Measurements from ENCODE around the gene INSC.
"Not testable (repeated sequence)": the region's sequence is repeated elsewhere in the genome, so short reads cannot be mapped to it uniquely, and the experiment has no call there.

INSC gene, protein sequence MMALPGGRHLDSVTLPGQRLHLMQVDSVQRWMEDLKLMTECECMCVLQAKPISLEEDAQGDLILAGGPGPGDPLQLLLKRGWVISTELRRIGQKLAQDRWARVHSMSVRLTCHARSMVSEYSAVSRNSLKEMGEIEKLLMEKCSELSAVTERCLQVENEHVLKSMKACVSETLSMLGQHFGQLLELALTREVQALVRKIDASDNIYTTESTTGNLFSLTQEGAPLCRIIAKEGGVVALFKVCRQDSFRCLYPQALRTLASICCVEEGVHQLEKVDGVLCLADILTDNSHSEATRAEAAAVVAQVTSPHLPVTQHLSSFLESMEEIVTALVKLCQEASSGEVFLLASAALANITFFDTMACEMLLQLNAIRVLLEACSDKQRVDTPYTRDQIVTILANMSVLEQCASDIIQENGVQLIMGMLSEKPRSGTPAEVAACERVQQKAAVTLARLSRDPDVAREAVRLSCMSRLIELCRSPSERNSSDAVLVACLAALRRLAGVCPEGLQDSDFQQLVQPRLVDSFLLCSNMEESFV

DNA sequence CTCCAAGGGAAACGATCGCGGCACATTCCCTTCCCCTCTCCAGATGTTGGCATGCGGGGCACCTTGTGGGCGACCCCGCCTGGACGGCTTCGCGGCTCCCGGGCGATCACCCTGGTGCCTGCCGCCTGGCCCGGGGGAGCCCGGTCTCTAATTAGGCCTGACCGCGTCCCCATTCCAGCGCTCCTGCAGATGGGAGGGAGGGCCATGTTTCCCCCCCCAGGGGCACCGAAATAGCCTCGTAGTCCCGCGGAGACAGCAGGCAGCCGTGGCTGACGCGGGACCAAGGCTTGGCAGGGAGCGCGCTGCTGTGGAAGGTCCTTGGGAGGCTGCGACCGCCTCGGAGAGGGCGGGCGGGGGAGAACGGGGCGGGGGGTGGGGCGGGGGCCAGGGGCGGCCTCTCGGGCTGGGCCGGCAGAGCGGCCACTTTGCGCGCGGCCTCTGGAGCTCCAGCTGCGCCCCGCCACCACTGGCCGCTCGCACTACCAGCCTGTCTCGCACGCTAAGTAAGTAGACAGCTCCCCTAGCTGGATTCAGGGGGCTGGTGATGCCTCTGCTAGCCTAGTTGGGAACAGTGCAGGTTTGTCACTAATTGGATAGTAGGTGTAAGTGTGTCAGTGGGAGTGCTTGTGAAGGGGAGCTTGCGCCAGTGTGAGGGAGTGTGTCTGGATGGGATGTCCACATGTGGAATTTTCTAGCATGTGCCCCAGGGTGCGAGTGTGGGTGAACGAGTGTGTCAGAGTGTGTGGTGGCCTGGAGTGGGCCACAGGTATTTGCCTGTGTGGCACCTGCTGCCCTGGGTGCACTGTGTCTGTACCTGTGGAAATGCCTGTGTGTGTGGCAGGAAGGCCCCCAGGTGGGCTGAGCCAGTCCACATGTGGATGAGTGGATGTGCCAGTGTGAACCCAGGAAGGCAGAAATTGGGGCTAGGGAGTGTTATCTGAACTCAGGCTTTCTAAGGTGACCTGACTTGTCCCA, at the start of gene INSC:
Gene INSC (plus strand): TSS at position 423 of the 975 bp plus-strand sequence. CDS start 34,252 bp downstream, outside the sequence.
- DNase-seq (ENCODE audit: low read depth in 2 of 2, low spot score in 1 of 2) = no peak

- DNase-seq (ENCODE audit: low read depth in 2 of 2, low spot score in 1 of 2) = not testable (repeated sequence)
Observed at GRCh38 chr11:15069751-15070150, 45.0 kb upstream of the INSC start.

DNA sequence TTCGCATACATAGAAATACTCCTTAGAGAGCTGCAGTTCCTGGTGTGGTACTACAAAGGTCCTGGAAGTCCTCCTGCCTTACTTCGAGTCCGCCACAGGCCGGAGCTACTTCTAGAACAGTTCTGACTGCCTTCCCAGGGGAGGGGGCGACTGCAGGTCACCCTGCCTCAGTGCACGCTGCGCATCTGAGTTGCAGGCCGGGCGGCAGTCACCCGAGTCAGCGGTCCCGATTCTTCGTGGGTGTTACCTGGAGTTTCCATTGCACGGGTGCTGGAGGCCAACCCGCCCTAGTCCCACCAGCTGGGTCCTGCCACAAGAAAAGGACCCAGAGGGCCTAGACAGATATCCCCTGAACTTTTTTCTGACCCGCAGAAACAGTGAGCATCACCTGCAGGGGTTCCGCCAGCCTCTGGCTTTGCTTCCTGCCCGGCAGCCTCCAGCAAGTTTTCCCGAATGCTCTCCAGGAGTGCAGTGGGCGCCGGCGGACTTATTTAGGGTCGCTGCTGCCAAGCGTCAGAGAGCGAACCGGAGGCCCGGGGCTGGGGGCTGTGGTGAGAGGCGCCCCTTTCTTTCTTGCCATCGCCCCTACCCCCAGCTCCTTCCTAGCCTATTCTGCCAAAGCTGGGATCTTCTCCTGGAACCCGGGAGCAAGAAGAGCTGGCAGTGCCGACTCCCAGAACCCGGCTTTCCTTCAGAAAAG, 43.0 kb upstream of the INSC start:
- DNase-seq (ENCODE audit: low read depth in 2 of 2, low spot score in 1 of 2) = no peak

DNA sequence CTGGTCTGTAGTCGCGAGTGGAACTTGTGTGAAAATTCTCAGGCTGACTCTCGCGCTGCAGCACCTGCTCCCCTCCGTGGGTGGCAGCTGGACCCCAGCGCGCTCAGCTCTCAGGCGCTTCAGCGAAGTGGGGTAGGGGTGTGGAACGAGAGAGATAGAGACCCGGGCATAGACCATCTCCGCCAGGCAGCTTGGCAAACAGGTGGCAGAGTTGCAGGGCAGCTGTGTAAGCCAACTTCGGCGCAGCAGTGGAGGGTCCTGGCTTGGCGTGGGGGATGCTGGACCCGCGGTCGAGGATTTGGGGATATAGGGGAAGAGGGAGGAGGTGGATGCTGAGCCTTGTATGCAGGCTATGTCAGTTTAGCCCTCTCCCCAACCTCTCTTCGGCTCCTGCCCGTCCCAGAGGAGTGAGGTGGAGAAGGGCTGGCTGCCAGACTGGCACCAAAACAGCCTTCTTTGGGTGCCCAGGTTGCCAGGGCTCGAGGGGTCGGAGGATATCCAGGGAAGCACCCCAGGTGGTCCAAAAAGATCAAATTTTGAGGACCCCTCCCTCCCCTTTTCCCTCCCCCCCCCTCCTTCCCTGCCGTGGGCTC, 42.1 kb upstream of the INSC start:
- no peak for DNase-seq (ENCODE audit: low read depth in 2 of 2, low spot score in 1 of 2)

DNA sequence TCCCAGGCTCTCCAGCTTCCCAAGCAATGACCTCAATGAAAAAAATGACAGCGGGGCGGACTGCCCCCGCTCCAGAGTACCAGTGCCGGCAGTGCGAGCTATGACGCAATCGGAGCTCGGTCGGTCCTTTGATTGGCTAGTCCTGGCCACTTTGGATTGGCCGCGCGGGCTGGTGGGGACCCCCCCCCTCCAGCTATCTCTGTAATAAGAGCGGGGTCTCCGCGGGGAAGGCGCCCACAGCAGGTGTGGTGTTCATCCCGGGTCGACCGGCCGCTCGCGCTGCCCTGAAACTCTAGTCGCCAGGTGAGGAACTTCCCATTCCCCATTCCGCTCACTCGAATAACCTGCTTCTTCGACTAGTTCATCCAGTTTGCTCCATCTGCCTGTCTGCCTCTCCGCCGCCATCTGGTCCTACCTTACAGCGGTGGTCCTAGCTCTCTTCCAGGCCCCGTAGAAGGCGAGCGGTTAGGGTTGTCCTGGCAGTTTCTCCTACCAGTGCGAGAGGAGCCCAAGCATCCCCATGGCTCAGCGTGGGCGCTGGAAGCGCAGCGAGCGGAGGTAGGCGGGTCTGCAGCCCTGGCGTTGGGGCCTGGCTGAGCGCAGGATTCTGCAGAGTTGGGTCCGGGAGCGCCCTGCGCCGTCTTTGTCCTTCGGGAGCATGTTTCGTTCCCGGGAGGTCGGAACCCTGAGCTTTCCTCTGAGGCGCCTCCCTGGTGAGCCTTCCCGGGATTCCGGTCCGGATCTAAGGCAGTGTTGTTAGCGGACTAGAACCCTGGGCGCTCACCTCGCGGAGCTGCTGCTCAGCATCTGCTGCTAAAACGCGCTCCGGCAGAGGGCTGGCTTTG, 41.1 kb upstream of the INSC start, which contains the start of gene CALCB:
Gene CALCB (plus strand): TSS at position 233 of the 845 bp plus-strand sequence. CDS start 1,126 bp downstream, outside the sequence.
- DNase-seq (ENCODE audit: low read depth in 2 of 2, low spot score in 1 of 2) = no peak

DNA sequence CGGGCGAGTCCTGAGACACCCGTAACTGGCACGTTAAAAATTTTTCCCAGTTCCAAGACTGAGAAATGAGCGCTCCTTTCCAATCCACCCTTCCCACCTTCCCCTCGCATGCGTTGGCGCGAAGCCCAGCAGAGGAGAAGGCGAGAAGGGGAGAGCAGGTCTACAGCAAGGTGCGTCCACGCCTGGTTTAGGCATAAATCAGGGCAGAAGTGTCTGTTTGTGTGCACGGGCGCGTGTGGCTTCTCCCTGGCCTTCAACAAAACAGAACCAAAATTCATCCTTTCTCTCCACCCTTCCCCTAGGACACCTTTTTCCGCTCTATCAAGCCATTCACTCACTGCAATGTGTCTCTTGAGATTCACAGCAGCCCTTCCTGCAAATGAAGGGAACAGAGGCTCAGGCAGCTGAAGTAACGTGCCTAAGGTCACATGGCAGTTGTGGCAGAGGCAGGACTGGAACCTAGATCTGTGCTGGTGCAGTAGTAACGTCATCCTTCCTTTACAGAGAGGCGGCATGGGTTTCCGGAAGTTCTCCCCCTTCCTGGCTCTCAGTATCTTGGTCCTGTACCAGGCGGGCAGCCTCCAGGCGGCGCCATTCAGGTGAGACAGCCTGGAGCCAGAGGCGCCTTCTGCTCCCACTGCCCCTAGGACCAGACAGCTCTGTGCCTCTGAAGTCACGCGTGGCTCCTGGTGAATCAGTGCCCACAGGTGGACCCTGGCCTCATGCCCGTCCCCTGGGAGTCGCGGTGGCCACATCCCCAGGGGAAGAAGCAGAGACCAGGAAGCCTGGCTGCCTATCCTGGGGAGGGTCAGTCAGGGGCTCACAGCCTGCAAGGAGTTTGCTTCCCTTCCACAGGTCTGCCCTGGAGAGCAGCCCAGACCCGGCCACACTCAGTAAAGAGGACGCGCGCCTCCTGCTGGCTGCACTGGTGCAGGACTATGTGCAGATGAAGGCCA, 40.2 kb upstream of the INSC start:
- DNase-seq (ENCODE audit: low read depth in 2 of 2, low spot score in 1 of 2) = peak; percentile 57 to 58

DNA sequence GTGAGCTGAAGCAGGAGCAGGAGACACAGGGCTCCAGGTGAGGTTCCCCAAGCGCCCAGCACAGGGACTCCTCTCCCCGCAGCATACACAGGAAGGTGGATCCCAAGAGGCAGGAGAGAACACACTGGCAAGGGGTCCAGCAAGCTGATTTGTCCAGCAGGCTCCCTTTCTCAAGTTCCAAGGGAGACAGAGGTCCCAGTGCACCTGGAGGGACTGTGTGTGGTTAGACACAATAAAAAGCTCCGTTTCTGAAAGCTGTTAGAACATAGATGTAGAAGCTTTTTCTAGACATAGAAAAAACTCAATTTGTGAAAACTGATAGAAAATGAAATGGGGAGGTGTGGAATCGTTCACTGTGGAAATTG, 39.6 kb upstream of the INSC start:
- DNase-seq (ENCODE audit: low read depth in 2 of 2, low spot score in 1 of 2) = no peak

DNA sequence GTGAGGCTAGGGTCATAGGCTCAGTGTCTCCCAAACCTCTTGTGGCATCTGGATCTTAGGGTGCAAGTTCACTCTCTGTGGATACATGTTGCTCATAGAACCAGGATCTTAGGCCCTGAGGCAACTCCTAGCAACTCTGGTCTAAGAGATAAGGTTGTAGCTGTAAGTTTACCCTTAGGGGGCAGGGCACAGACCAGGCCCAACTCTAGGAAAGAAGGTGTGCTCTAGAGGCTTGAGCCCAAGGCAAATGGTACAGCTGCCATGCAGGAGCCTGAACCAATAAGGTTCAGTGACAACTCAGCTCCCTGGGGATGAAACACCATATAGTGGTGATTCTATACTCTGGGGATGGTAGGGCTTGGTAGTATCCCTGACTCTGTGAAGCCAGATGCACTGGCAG, 23.5 kb upstream of the INSC start:
- no peak for DNase-seq (ENCODE audit: low read depth in 2 of 2, low spot score in 1 of 2)

DNA sequence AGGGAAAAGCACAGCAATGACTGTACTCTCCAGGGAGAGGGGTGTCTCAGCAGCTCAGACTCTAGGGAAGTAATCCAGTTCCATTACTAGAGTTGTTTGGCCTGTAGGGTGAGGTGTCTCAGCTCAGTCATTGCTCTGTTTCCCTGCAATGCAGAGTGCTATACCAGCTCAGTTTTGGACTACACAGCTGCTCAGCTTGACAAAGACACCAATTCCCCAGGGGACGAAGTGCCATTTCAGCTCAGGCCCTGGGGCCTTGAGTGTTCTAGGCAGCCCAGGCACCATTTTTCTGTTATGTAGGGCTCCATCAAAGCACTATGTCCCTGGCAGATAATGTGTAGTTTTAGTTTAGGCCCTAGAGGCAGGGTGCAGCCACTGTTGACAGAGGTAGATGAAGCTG, 23.1 kb upstream of the INSC start:
- DNase-seq (ENCODE audit: low read depth in 2 of 2, low spot score in 1 of 2) = no peak

GRCh38 chr11:15093432-15093831, 21.3 kb upstream of the INSC start:
- DNase-seq (ENCODE audit: low read depth in 2 of 2, low spot score in 1 of 2) = no peak

DNA sequence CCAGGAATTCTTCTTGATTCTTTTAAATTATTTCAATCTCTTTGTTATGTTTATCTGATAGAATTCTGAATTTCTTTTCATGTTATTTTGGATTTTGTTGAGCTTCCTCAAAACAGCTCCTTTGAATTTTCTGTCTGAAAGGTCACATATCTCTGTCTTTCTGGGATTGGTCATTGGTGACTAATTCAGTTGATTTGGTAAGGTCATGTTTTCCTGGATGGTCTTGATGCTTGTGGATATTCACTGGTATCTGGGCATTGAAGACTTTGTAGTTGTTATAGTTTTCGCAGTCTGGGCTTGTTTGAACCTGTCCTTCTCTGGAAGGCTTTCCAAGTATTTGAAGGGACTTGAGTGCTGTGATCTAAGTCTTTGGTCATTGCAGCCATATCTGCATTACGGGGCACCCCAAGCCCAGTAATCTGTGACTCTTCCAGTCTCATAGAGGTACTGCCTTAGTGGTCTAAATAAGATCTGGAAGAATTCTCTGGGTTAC, 18.9 kb upstream of the INSC start:
- no peak for DNase-seq (ENCODE audit: low read depth in 2 of 2, low spot score in 1 of 2)

- DNase-seq (ENCODE audit: low read depth in 2 of 2, low spot score in 1 of 2) = no peak
Observed at GRCh38 chr11:15097411-15097810, 17.3 kb upstream of the INSC start.

DNA sequence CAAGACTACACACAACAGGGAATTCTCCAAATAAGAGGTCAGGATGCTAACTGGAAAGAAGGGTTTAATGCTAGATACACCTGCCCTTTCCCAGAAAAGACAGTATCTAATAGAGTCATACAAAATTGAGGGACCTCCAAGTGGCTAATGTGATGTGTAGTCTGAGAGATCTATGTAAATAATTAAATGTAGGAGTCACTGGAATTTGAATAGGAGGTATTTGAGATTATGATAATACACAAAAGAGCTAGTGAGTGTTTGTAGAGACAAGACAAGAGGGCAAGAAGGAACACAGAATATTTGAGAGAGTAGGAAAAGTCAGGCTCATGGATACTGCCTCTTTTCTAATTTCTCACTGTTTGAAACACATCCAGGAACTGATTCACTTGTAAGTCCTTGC, 15.5 kb upstream of the INSC start:
- no peak for DNase-seq (ENCODE audit: low read depth in 2 of 2, low spot score in 1 of 2)

DNA sequence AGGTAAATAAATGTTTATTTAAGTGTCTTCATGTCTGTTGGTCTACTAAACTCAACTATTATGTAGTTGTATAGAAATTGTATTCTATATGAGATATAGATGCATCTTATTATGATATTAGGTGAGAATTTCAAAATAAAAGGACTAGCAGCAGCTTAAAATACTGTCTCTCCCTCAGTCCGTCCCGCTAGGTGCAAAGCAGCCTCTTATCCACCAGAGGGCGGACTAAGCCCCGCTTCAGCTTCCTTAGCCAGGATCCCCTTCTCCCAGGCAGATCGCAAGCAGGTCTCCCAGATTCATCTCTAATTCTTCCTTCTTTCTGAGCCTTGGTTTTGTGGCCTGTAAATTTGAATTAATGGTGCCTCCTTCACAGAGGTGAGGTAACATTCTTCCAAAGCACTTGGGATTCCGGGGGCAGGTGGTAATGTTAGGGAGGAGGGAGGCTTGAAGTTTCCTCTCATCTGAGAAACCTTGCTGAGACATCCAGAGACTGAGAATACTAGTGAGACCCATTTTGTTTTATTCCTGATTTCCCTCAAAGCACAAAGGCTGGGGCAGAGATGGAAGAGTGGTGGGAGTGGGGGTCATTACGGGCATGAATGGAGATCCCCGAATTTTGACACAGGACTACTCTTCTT, 13.5 kb upstream of the INSC start:
- no peak for DNase-seq (ENCODE audit: low read depth in 2 of 2, low spot score in 1 of 2)

DNA sequence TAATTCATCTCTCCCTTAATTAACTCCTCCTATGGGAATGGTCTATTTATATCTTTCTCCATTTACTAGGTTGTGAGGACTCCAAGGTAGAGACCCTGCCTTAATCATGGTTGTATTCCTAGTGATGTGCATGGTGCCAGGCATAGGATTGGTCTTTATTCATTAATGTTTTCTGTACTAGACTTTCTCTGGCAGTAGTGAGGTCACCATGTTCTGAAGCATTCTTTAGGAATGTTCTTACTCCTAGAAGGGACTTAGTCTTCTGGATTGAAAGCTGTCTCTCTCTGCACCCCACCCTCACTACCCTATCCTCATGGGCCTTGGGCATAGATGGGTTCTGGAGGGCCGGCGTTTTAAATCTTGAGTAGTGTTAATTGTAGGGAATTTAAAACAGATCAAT, 10.6 kb upstream of the INSC start:
- DNase-seq (ENCODE audit: low read depth in 2 of 2, low spot score in 1 of 2) = no peak

GRCh38 chr11:15106201-15106965, 8.3 kb upstream of the INSC start:
- DNase-seq (ENCODE audit: low read depth in 2 of 2, low spot score in 1 of 2) = no peak

Measured in stimulated activated CD8-positive, alpha-beta memory T cell treated with anti-CD3 and anti-CD28 coated beads, Interleukin-4, amount 100 ng/mL, for 4 hours (primary cell).